Tibial artery (tissue), 4 donors: ENCODE measurements around the gene VPS26C.

Experiments
- DNase-seq, 2 donors: peaks; one replicate each; pipeline ENCODE4 v3.0.0-alpha.2; 2019
- H3K27ac ChIP-seq, 2 donors: fragments of 200-600 bp; sonication (generic) in 1 of 2; 1 replicate in 1 of 2; 2 replicates in 1 of 2; pipeline ENCODE4 v1.5.1; 2018 to 2019; ENCODE audit warnings: mild to moderate bottlenecking in 1 of 2
- H3K27me3 ChIP-seq, 2 donors: fragments of 200-600 bp; sonication (generic) in 1 of 2; one replicate each; pipeline versions ENCODE4 v1.5.1 to v1.6.0; 2016 to 2019
- H3K36me3 ChIP-seq, 3 donors: fragments of 200-600 bp; sonication (generic) in 2 of 3; one replicate each; pipeline ENCODE4 v1.5.1; 2016 to 2019; ENCODE audit warnings: mild to moderate bottlenecking in 2 of 3
- H3K4me1 ChIP-seq, 4 donors: fragments of 200-600 bp; sonication (generic) in 2 of 4; 1 replicate in 3 of 4; 2 replicates in 1 of 4; pipeline ENCODE4 v1.5.1; 2016 to 2019
- H3K4me3 ChIP-seq, 2 donors: fragments of 200-600 bp; sonication (generic) in 1 of 2; 1 replicate in 1 of 2; 2 replicates in 1 of 2; pipeline ENCODE4 v1.5.1; 2018 to 2019; ENCODE audit warnings: mild to moderate bottlenecking in 2 of 2
- H3K9me3 ChIP-seq, 3 donors: fragments of 200-600 bp; sonication (generic) in 1 of 3; one replicate each; pipeline ENCODE4 v1.5.1; 2016 to 2019
- intact Hi-C: fragments of 100-400 bp; cut with DNase I; formaldehyde crosslinking; loops from one replicate; pipeline ENCODE4 v1.15.0; 2023; ENCODE audit warnings: low total_unique reads
- TF ChIP-seq, protein P1 (sequence below), 2 experiments: fragments of 200-600 bp in 1 of 2; fragments of 450-650 bp in 1 of 2; IDR thresholded peaks; one replicate each; pipeline ENCODE4 v1.5.1; 2017 to 2019; ENCODE audit warnings: antibody characterized with exemption in 2 of 2, mild to moderate bottlenecking in 1 of 2, moderate library complexity in 1 of 2

Gene VPS26C

DNA sequence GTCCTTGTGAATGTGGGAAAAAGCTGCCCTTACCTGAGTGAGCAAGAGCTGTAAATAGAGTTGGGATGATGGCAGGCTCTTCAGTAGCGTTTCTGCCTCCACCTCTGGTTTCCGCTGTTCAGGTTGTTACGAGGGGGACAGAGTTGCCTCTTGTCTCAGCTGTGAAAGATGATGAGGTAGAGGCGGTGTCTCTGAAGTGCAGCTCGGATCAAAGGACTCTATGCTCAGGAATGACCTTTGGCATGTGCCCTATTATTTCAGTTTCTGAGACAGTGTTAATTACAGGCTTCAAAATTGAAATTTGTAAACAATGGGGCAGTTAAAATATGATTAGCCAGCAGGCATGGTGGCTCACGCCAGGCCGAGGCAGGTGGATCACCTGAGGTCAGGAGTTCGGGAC is 70.3 kb downstream of the VPS26C start:
- intact Hi-C loops = no loop called here
- H3K27me3 ChIP-seq = no peaks in the 10 kb centered on the region
- H3K4me3 ChIP-seq = no peak overlapping the region
- no peaks in the 10 kb centered on the region for H3K9me3 ChIP-seq
- H3K27ac ChIP-seq = no peak overlapping the region
- peaks cover 40 to 88% (median 77%) of the 10 kb centered on the region in 3 donors for H3K36me3 ChIP-seq
- DNase-seq = no peak
- H3K4me1 ChIP-seq = no peaks in the 10 kb centered on the region
- TF ChIP-seq, protein P1, sequence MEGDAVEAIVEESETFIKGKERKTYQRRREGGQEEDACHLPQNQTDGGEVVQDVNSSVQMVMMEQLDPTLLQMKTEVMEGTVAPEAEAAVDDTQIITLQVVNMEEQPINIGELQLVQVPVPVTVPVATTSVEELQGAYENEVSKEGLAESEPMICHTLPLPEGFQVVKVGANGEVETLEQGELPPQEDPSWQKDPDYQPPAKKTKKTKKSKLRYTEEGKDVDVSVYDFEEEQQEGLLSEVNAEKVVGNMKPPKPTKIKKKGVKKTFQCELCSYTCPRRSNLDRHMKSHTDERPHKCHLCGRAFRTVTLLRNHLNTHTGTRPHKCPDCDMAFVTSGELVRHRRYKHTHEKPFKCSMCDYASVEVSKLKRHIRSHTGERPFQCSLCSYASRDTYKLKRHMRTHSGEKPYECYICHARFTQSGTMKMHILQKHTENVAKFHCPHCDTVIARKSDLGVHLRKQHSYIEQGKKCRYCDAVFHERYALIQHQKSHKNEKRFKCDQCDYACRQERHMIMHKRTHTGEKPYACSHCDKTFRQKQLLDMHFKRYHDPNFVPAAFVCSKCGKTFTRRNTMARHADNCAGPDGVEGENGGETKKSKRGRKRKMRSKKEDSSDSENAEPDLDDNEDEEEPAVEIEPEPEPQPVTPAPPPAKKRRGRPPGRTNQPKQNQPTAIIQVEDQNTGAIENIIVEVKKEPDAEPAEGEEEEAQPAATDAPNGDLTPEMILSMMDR (IDR thresholded peaks at IDR 0.05) = no peak

DNA sequence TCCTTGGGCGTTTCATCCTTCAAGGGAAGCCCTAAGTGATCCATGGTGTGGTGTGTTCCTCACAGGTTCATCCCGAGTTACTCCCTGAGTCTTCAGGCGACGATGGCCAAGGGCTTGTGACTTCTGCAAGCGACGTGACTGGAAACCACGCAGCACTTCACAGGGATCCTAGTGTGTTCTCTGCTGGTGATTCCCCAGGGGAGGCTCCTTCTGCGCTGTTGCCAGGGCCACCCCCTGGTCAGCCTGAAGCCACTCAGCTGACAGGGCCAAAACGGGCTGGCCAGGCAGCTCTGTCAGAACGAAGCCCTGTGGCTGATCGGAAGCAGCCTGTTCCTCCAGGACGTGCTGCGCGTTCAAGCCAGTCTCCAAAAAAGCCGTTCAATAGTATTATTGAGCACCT is 71.5 kb downstream of the VPS26C start:
- intact Hi-C loops = no loop called here
- Histone ChIP-seq H3K4me1 (no peaks in the 10 kb centered on the region), H3K9me3 (no peaks in the 10 kb centered on the region), H3K4me3 (no peak overlapping the region), H3K27ac (no peak overlapping the region), H3K36me3 (peaks cover 44 to 87% (median 70%) of the 10 kb centered on the region in 3 donors), H3K27me3 (no peaks in the 10 kb centered on the region)
- DNase-seq = no peak
- TF ChIP-seq, protein P1 (IDR thresholded peaks at IDR 0.05) = no peak

DNA sequence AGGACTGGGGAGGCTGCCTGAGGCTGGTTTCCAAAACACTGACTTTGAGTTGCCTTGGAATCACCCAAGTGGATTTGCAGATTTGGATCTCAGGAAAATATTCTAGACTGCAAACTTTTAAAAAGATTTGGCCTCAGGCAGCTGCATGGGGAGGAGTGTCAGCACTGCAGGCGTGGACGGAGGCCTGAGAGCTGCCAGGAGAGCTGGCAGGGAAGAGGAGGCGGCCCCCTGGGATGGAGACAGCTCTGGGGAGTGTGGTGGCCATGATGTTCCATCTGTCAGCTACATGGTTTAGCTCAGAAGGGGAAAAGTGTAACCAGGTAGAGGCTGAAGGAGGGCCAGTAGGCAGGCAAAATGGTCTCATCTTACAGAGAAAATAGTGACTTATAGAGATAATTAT is 72.1 kb downstream of the VPS26C start:
- no peaks in the 10 kb centered on the region for H3K9me3 ChIP-seq
- H3K27ac ChIP-seq = no peak overlapping the region
- no peaks in the 10 kb centered on the region for H3K4me1 ChIP-seq
- H3K4me3 ChIP-seq = no peak overlapping the region
- no peaks in the 10 kb centered on the region for H3K27me3 ChIP-seq
- TF ChIP-seq, protein P1 (IDR thresholded peaks at IDR 0.05) = no peak
- intact Hi-C loops = no loop called here
- H3K36me3 ChIP-seq = peaks cover 43 to 87% (median 65%) of the 10 kb centered on the region in 3 donors
- DNase-seq = no peak

DNA sequence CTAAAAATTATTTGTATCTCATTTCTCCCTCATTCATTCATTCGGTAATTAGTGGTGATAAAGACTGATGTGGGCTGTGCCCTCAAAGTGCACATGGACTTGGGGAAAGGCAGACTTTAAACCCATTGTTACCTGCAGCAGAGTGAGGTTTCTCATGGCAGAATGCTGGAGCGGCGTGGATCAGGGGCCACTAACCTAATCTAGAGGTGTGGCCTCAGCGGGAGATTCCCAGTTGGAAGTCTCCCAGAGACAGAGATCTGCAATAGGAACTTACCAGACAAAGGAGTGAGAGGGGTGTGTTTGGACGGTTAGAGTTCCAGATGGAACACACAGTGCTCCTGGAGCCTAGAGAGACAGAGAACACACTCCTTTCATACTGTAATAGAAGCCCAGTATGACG is 73.5 kb downstream of the VPS26C start:
- TF ChIP-seq, protein P1 (IDR thresholded peaks at IDR 0.05) = no peak
- Histone ChIP-seq H3K36me3 (peaks cover 45 to 87% (median 65%) of the 10 kb centered on the region in 3 donors), H3K9me3 (no peaks in the 10 kb centered on the region), H3K4me3 (no peak overlapping the region), H3K27ac (no peak overlapping the region), H3K27me3 (no peaks in the 10 kb centered on the region), H3K4me1 (no peaks in the 10 kb centered on the region)
- no peak for DNase-seq
- intact Hi-C loops = no loop called here

DNA sequence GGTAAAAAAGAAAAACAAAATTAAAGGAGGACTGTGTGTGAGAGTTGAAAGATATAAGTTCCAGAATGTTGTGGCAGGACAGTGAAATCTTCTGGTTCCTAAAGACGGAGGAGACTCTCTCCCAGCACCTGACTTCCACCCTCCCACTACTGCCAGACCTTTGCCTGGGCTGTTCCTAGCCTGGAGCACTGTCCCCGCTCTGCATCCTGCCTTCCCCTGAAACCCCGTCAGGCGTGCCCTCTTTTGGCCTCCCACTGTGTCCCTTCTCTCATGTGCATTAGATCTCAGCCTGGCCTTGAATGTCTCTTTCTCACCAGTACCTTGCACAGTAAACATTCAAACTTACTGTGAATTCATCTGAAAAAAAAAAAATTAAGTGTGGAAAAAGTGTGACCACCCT is 74.1 kb downstream of the VPS26C start:
- no peak overlapping the region for H3K27ac ChIP-seq
- TF ChIP-seq, protein P1 (IDR thresholded peaks at IDR 0.05) = no peak
- no peaks in the 10 kb centered on the region for H3K4me1 ChIP-seq
- H3K9me3 ChIP-seq = no peaks in the 10 kb centered on the region
- no peak overlapping the region for H3K4me3 ChIP-seq
- intact Hi-C loops = no loop called here
- no peak for DNase-seq
- no peaks in the 10 kb centered on the region for H3K27me3 ChIP-seq
- peaks cover 39 to 87% (median 67%) of the 10 kb centered on the region in 3 donors for H3K36me3 ChIP-seq

DNA sequence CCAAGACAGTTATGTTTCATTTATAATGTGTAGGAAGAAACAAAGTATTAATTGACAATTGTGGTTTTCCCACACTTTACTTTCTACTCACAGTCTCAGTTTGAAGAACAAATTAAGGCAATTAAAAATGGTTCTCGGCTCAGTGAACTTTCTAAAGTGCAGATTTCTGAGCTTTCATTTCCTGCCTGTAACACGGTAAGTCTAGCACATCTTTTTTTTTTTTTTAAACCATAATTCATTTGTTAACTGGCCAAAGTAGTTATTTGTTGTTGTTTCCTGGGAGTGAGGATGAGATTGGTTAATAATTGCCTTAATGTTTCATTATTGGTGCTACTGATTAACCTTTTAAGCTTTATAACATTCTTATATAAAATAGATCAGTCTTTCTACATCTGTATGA is 75.1 kb downstream of the VPS26C start:
- DNase-seq = no peak
- Histone ChIP-seq H3K27me3 (no peaks in the 10 kb centered on the region), H3K36me3 (peaks cover 41 to 87% (median 69%) of the 10 kb centered on the region in 3 donors), H3K4me1 (no peaks in the 10 kb centered on the region), H3K27ac (no peak overlapping the region), H3K9me3 (no peaks in the 10 kb centered on the region), H3K4me3 (no peak overlapping the region)
- TF ChIP-seq, protein P1 (IDR thresholded peaks at IDR 0.05) = no peak
- intact Hi-C loops = no loop called here
